Inferior parietal cortex (tissue), 1 donor: ENCODE data around the gene CCDC13.
"Not testable (repeated sequence)": the region's sequence is repeated elsewhere in the genome, so short reads cannot be mapped to it uniquely, and the experiment has no call there.

Experiments
- DNase-seq: peaks from one replicate; pipeline ENCODE4 v3.0.0-alpha.2; 2016; ENCODE audit errors: extremely low spot score

CCDC13 gene

GRCh38 chr3:42772670-42773408, at the start of gene CCDC13:
Gene CCDC13, minus strand, starts transcription at chr3:42773253. Its CDS starts 14,908 bp downstream, at chr3:42758345.
- peak; percentile 89 for DNase-seq

- no peak for DNase-seq
Observed at GRCh38 chr3:42822828-42823227, 49.8 kb upstream of the CCDC13 start.

GRCh38 chr3:42820746-42821051, 47.6 kb upstream of the CCDC13 start:
- no peak for DNase-seq

- no peak for DNase-seq
Observed at GRCh38 chr3:42819351-42819965, 46.4 kb upstream of the CCDC13 start.

- no peak for DNase-seq
Observed at GRCh38 chr3:42815826-42816225, 42.8 kb upstream of the CCDC13 start.

- DNase-seq, result no peak
Observed at GRCh38 chr3:42814914-42815507, 42.0 kb upstream of the CCDC13 start.

GRCh38 chr3:42814246-42814645, 41.2 kb upstream of the CCDC13 start:
- DNase-seq, result no peak

- not testable (repeated sequence) for DNase-seq
Observed at GRCh38 chr3:42811118-42811883, 38.2 kb upstream of the CCDC13 start.

GRCh38 chr3:42810706-42811105, 37.7 kb upstream of the CCDC13 start:
- not testable (repeated sequence) for DNase-seq

GRCh38 chr3:42809202-42809601, 36.1 kb upstream of the CCDC13 start, which contains the start of gene ACKR2:
Gene ACKR2, plus strand, starts transcription at chr3:42809445. Its CDS starts 55,058 bp downstream, at chr3:42864503.
- no peak for DNase-seq

GRCh38 chr3:42807929-42808328, 34.9 kb upstream of the CCDC13 start:
- no peak for DNase-seq

- peak; percentile 36 for DNase-seq
Observed at GRCh38 chr3:42805141-42805821, 32.2 kb upstream of the CCDC13 start.

- no peak for DNase-seq
Observed at GRCh38 chr3:42804831-42805132, 31.7 kb upstream of the CCDC13 start.

- peak; percentile 96 for DNase-seq
Observed at GRCh38 chr3:42804106-42804830, 31.2 kb upstream of the CCDC13 start, which contains the start of gene HIGD1A. Gene HIGD1A, minus strand, starts transcription at chr3:42804490. Its CDS starts 10,237 bp downstream, at chr3:42794253.

- peak; percentile 48 for DNase-seq
Observed at GRCh38 chr3:42803414-42804105, 30.5 kb upstream of the CCDC13 start.

- peak; percentile 27 for DNase-seq
Observed at GRCh38 chr3:42802876-42803413, 29.9 kb upstream of the CCDC13 start.

- DNase-seq, result no peak
Observed at GRCh38 chr3:42801784-42802183, 28.7 kb upstream of the CCDC13 start.

- DNase-seq, result no peak
Observed at GRCh38 chr3:42801048-42801620, 28.1 kb upstream of the CCDC13 start.

- DNase-seq, result no peak
Observed at GRCh38 chr3:42800251-42800650, 27.2 kb upstream of the CCDC13 start.

GRCh38 chr3:42799376-42799775, 26.3 kb upstream of the CCDC13 start:
- no peak for DNase-seq
